Hypothalamus (tissue), 51 donors: ENCODE data around the gene GSG1L2.

Experiments
- DNase-seq, 51 donors: peaks; one replicate each; lab custom pipeline; 2025; lab: John Stamatoyannopoulos, UW

The GSG1L2 gene

GRCh38 chr17:9825641-9826150 is 3.8 kb upstream of the GSG1L2 start, which contains the start of gene GLP2R:
Gene GLP2R, plus strand, starts transcription at chr17:9825924. Its CDS starts 140 bp downstream, at chr17:9826064.
- DNase-seq: no peak

GRCh38 chr17:9824797-9825338 is 3.0 kb upstream of the GSG1L2 start:
- DNase-seq: no peak

GRCh38 chr17:9824094-9824493 is 2.2 kb upstream of the GSG1L2 start:
- no peak for DNase-seq

GRCh38 chr17:9820448-9820847 is 1.4 kb downstream of the GSG1L2 start:
- no peak for DNase-seq

- DNase-seq: no peak
Observed at GRCh38 chr17:9818760-9819159, 3.1 kb downstream of the GSG1L2 start.

- DNase-seq: peak in 10 of 51 donors; percentile 1 to 50 (median 6)
Observed at GRCh38 chr17:9817086-9817485, 4.8 kb downstream of the GSG1L2 start.

GRCh38 chr17:9816472-9816871 is 5.4 kb downstream of the GSG1L2 start:
- DNase-seq: no peak

GRCh38 chr17:9814337-9814945 is 7.4 kb downstream of the GSG1L2 start:
- DNase-seq: no peak

- no peak for DNase-seq
Observed at GRCh38 chr17:9813166-9813565, 8.7 kb downstream of the GSG1L2 start.

GRCh38 chr17:9811537-9811936 is 10.3 kb downstream of the GSG1L2 start:
- DNase-seq: no peak

GRCh38 chr17:9811086-9811485 is 10.8 kb downstream of the GSG1L2 start:
- no peak for DNase-seq

- no peak for DNase-seq
Observed at GRCh38 chr17:9810100-9810949, 11.6 kb downstream of the GSG1L2 start.

GRCh38 chr17:9809409-9809808 is 12.5 kb downstream of the GSG1L2 start:
- DNase-seq: no peak

GRCh38 chr17:9806699-9807098 is 15.2 kb downstream of the GSG1L2 start:
- DNase-seq: no peak

- DNase-seq: no peak
Observed at GRCh38 chr17:9805769-9806168, 16.1 kb downstream of the GSG1L2 start.

GRCh38 chr17:9802697-9803096 is 19.2 kb downstream of the GSG1L2 start:
- no peak for DNase-seq

- no peak for DNase-seq
Observed at GRCh38 chr17:9802294-9802693, 19.6 kb downstream of the GSG1L2 start.

- DNase-seq: no peak
Observed at GRCh38 chr17:9801505-9801904, 20.4 kb downstream of the GSG1L2 start.

- DNase-seq: no peak
Observed at GRCh38 chr17:9798724-9799123, 23.2 kb downstream of the GSG1L2 start.

- no peak for DNase-seq
Observed at GRCh38 chr17:9798008-9798407, 23.9 kb downstream of the GSG1L2 start.

- DNase-seq: no peak
Observed at GRCh38 chr17:9792181-9792840, 29.6 kb downstream of the GSG1L2 start.
